HCT116 (cell line): Measurements from ENCODE around the gene CSH2.

ENCODE experiments used
- CTCF ChIP-seq, 3 experiments: fragments of 200-600 bp in 1 of 3; sonication (generic) in 1 of 3; IDR thresholded peaks in 2 of 3; conservative IDR thresholded peaks in 1 of 3; 2 replicates each; pipeline ENCODE4 v1.5.1; 2012 to 2017; ENCODE audit warnings: low read depth in 2 of 3, low read length in 2 of 3, antibody characterized with exemption in 1 of 3, borderline replicate concordance in 1 of 3, control low read depth in 1 of 3, mild to moderate bottlenecking in 1 of 3, mixed read lengths in 1 of 3, mixed run types in 1 of 3, moderate library complexity in 1 of 3; ENCODE audit not compliant: insufficient read depth in 1 of 3
- ELF1 ChIP-seq: IDR thresholded peaks from 2 replicates; pipeline ENCODE4 v1.6.1; 2012; ENCODE audit warnings: low read depth, borderline replicate concordance
- SP1 ChIP-seq: IDR thresholded peaks from 2 replicates; pipeline ENCODE4 v1.6.1; 2012; ENCODE audit warnings: low read depth
- YY1 ChIP-seq: IDR thresholded peaks from 2 replicates; pipeline ENCODE4 v1.6.1; 2011; ENCODE audit warnings: low read length, low read depth, moderate library complexity, mild to moderate bottlenecking; ENCODE audit not compliant: insufficient replicate concordance; ENCODE audit errors: extremely low read depth

GRCh38 chr17:63917646-63918045 is 44.2 kb upstream of the CSH2 start:
- TF ChIP-seq CTCF (IDR thresholded peaks at IDR 0.05 in 2 of 3, conservative IDR thresholded peaks at IDR 0.05 in 1 of 3; ENCODE audit: borderline replicate concordance in 1 of 3, insufficient read depth in 1 of 3, low read depth in 2 of 3, low read length in 2 of 3) (no peak), YY1 (no peak), ELF1 (no peak), SP1 (no peak)
